AG04449 (cell line): ENCODE measurements around the gene ADGRF1.

Experiments used
- CTCF ChIA-PET: fragments of 350-600 bp; formaldehyde crosslinking; extraction: SDS; loops from one replicate; lab custom pipeline; 2021; ENCODE audit warnings: antibody characterized with exemption; lab: Yijun Ruan, JAX
- POLR2A ChIA-PET: fragments of 400-600, 350-600 bp; formaldehyde crosslinking; extraction: SDS; loops from one replicate; lab custom pipeline; 2020; ENCODE audit warnings: antibody characterized with exemption, inconsistent platforms; lab: Yijun Ruan, JAX
- DNase-seq: peaks from one replicate; pipeline ENCODE4 v3.0.0-alpha.2; 2010; ENCODE audit warnings: low read depth, low spot score
- H3K4me3 ChIP-seq: 2 replicates; pipeline ENCODE4 v1.5.1; 2011; ENCODE audit warnings: low read depth, mild to moderate bottlenecking, control low read depth, low read length
- CTCF ChIP-seq: IDR thresholded peaks from one replicate; pipeline ENCODE4 v1.5.1; 2011; ENCODE audit warnings: mild to moderate bottlenecking, moderate library complexity, low read length, control low read depth, inconsistent platforms; ENCODE audit not compliant: insufficient read depth; ENCODE audit errors: missing control alignments

ADGRF1 gene

GRCh38 chr6:47008397-47008763 lies 33.8 kb downstream of the ADGRF1 start:
- ChIA-PET POLR2A (no interaction called here), CTCF (no interaction called here)
- DNase-seq, result no peak
- no peak for TF ChIP-seq CTCF
- H3K4me3 ChIP-seq, result no peak overlapping the region

- ChIA-PET CTCF (no interaction called here), POLR2A (no interaction called here)
- no peak for DNase-seq
Measured at GRCh38 chr6:47007657-47008396, 34.3 kb downstream of the ADGRF1 start.

GRCh38 chr6:47005486-47005885 lies 36.6 kb downstream of the ADGRF1 start:
- POLR2A ChIA-PET, result no interaction called here
- H3K4me3 ChIP-seq, result no peak overlapping the region
- DNase-seq, result no peak
- CTCF ChIA-PET, result no interaction called here
- TF ChIP-seq CTCF, result no peak

More at GRCh38 chr6:47007657-47008396, 34.3 kb downstream of the ADGRF1 start:
- no peak for TF ChIP-seq CTCF
- no peak overlapping the region for H3K4me3 ChIP-seq

- ChIA-PET POLR2A (no interaction called here), CTCF (no interaction called here)
- no peak overlapping the region for H3K4me3 ChIP-seq
- no peak for TF ChIP-seq CTCF
- DNase-seq, result no peak
Measured at GRCh38 chr6:47004463-47004862, 37.7 kb downstream of the ADGRF1 start.

GRCh38 chr6:47000842-47001241 lies 41.3 kb downstream of the ADGRF1 start:
- CTCF ChIA-PET, result no interaction called here
- POLR2A ChIA-PET, result no interaction called here
- H3K4me3 ChIP-seq, result no peak overlapping the region
- TF ChIP-seq CTCF, result no peak
- DNase-seq, result no peak

- DNase-seq, result no peak
- H3K4me3 ChIP-seq, result no peak overlapping the region
- ChIA-PET CTCF (no interaction called here), POLR2A (no interaction called here)
- no peak for TF ChIP-seq CTCF
Measured at GRCh38 chr6:46998436-46999017, 43.6 kb downstream of the ADGRF1 start.
